CD4-positive, alpha-beta T cell (primary cell): ENCODE data around the gene ONECUT2. TPM values are rescaled to one million over a fixed set of nuclear protein-coding genes. Genes with fewer than 3 reads are reported as not detected.
A peak's percentile ranks its signal among the peaks of the same experiment; 100 is the strongest.

ENCODE experiments used
- ATAC-seq: fragments of 200-7000 bp; cut with Tn5 transposase; one replicate; pipeline ENCODE4 v1.10.0; 2022; ENCODE audit warnings: mild to moderate bottlenecking; ENCODE audit not compliant: poor library complexity
- CTCF ChIA-PET: fragments of 350-600 bp; sonication (Branson Sonifier 250); formaldehyde crosslinking; loops from one replicate; lab custom pipeline; 2021; ENCODE audit warnings: antibody characterized with exemption, inconsistent platforms; lab: Charles Lee
- POLR2A ChIA-PET: fragments of 350-600 bp; sonication (Branson Sonifier 250); formaldehyde crosslinking; loops from one replicate; lab custom pipeline; 2021; ENCODE audit warnings: antibody characterized with exemption, inconsistent platforms; lab: Charles Lee
- DNase-seq, 14 experiments: peaks; one replicate each; pipeline ENCODE4 v3.0.0-alpha.2; 2013 to 2020; ENCODE audit warnings: mixed read lengths in 2 of 14
- H3K27ac ChIP-seq, 2 donors: one replicate each; pipeline versions ENCODE4 v1.5.1 to v1.7.0; 2013; ENCODE audit warnings: low read length in 2 of 2, low read depth in 1 of 2, mild to moderate bottlenecking in 1 of 2
- H3K27me3 ChIP-seq, 2 experiments: 1 replicate in 1 of 2; 2 replicates in 1 of 2; pipeline versions ENCODE4 v1.6.1 to v1.7.0; 2013; ENCODE audit warnings: low read length in 2 of 2, control low read depth in 1 of 2, mild to moderate bottlenecking in 1 of 2, moderate library complexity in 1 of 2; ENCODE audit not compliant: insufficient read depth in 2 of 2, control insufficient read depth in 1 of 2
- H3K36me3 ChIP-seq: one replicate; pipeline ENCODE4 v1.6.1; 2013; ENCODE audit warnings: low read length, control low read depth; ENCODE audit not compliant: insufficient read depth
- H3K4me1 ChIP-seq: one replicate; pipeline ENCODE4 v1.6.1; 2013; ENCODE audit warnings: low read length, control low read depth; ENCODE audit not compliant: insufficient read depth
- H3K4me3 ChIP-seq: one replicate; pipeline ENCODE4 v1.5.1; 2013; ENCODE audit warnings: mild to moderate bottlenecking, low read length, moderate library complexity
- H3K9me3 ChIP-seq, 2 experiments: 1 replicate in 1 of 2; 2 replicates in 1 of 2; pipeline versions ENCODE4 v1.6.1 to v1.7.0; 2013; ENCODE audit warnings: low read length in 2 of 2, mild to moderate bottlenecking in 2 of 2, control low read depth in 1 of 2, moderate library complexity in 1 of 2; ENCODE audit not compliant: control insufficient read depth in 1 of 2, insufficient read depth in 1 of 2
- H3K27ac Mint-ChIP-seq: one replicate; pipeline ENCODE4 v1.8.0; 2020; ENCODE audit warnings: mixed read lengths
- H3K27me3 Mint-ChIP-seq: one replicate; pipeline ENCODE4 v1.8.0; 2021; ENCODE audit warnings: mixed read lengths
- H3K36me3 Mint-ChIP-seq: one replicate; pipeline ENCODE4 v1.8.0; 2021; ENCODE audit warnings: low read depth, mixed read lengths
- H3K4me1 Mint-ChIP-seq: one replicate; pipeline ENCODE4 v1.8.0; 2021; ENCODE audit warnings: low read depth, mixed read lengths
- H3K4me3 Mint-ChIP-seq: one replicate; pipeline ENCODE4 v1.8.0; 2020; ENCODE audit warnings: mild to moderate bottlenecking, mixed read lengths
- H3K9me3 Mint-ChIP-seq: one replicate; pipeline ENCODE4 v1.8.0; 2020; ENCODE audit warnings: mixed read lengths
- intact Hi-C, 2 experiments: fragments of 100-400 bp; cut with DNase I in 1 of 2; cut with micrococcal nuclease in 1 of 2; formaldehyde crosslinking; loops; one replicate each; pipeline versions ENCODE4 v1.15.1 to v1.9.0; 2023 to 2025; cut with DNase I, micrococcal nuclease
- total RNA-seq, 174 experiments: library from RNA in 2 of 174; stranded (reverse) in 2 of 174; gene quantifications; one replicate each; pipeline ENCODE4 v1.2.3 and lab custom pipeline; 2021 to 2026
- TF ChIP-seq, protein P1 (sequence below): fragments of 200-600 bp; IDR thresholded peaks from one replicate; pipeline ENCODE4 v1.8.0; 2022; ENCODE audit warnings: antibody characterized with exemption, mild to moderate bottlenecking

ONECUT2 gene
- total RNA-seq, 2 experiments from 2014 or later: not detected

DNA sequence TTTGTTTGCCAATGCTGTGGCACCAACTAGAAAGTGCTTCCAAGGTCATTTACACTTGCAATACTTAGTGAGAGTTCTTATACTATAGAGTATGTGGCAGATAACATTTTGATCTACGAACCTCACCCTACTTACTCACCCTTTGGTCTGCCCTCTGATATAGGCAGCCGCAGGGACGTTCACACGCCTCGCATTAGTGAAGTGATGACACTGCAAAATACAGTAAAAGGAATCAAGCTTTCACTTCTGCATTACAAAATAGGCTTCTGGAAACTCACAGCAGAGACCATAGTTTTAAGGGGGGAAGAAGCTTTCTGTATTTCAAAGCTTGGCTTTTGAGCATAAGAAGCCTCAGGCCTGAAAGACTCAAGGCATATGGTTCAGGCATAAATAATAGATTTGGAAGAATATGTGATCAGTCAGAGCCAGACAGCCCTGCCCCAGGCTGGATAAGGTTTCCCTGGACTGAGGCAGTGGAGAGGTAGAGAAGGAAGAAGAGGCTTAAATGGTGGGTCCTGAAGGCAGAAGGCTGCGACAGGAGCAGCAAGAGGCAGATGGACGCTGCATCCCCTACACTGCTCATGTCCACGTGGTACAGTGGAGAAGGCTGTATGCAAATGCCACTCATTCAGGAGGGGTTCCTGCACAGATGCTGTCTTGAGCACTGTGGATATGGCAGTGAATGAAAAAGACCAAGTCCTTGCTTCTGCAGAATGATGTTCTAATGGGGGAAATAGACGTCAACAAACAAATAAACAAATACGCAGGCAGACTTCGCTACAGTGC, 88.2 kb downstream of the ONECUT2 start:
- Mint-ChIP-seq H3K36me3 (no peaks in the 10 kb centered on the region), H3K4me3 (no peak overlapping the region), H3K27ac (no peak overlapping the region), H3K9me3 (no peaks in the 10 kb centered on the region), H3K4me1 (no peaks in the 10 kb centered on the region), H3K27me3 (peaks cover 20% of the 10 kb centered on the region)
- CTCF ChIA-PET: no interaction called here
- no peak overlapping the region for H3K27ac ChIP-seq
- no peaks in the 10 kb centered on the region for H3K27me3 ChIP-seq
- no peaks in the 10 kb centered on the region for H3K36me3 ChIP-seq
- no peaks in the 10 kb centered on the region for H3K4me1 ChIP-seq
- no peaks in the 10 kb centered on the region for H3K9me3 ChIP-seq
- H3K4me3 ChIP-seq: no peak overlapping the region
- intact Hi-C loops: no loop called here
- POLR2A ChIA-PET: no interaction called here
- TF ChIP-seq, protein P1, sequence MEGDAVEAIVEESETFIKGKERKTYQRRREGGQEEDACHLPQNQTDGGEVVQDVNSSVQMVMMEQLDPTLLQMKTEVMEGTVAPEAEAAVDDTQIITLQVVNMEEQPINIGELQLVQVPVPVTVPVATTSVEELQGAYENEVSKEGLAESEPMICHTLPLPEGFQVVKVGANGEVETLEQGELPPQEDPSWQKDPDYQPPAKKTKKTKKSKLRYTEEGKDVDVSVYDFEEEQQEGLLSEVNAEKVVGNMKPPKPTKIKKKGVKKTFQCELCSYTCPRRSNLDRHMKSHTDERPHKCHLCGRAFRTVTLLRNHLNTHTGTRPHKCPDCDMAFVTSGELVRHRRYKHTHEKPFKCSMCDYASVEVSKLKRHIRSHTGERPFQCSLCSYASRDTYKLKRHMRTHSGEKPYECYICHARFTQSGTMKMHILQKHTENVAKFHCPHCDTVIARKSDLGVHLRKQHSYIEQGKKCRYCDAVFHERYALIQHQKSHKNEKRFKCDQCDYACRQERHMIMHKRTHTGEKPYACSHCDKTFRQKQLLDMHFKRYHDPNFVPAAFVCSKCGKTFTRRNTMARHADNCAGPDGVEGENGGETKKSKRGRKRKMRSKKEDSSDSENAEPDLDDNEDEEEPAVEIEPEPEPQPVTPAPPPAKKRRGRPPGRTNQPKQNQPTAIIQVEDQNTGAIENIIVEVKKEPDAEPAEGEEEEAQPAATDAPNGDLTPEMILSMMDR: no peak
- DNase-seq (peak in 3 of 14 experiments; percentile 7 to 33 (median 25)), ATAC-seq (no peak)

DNA sequence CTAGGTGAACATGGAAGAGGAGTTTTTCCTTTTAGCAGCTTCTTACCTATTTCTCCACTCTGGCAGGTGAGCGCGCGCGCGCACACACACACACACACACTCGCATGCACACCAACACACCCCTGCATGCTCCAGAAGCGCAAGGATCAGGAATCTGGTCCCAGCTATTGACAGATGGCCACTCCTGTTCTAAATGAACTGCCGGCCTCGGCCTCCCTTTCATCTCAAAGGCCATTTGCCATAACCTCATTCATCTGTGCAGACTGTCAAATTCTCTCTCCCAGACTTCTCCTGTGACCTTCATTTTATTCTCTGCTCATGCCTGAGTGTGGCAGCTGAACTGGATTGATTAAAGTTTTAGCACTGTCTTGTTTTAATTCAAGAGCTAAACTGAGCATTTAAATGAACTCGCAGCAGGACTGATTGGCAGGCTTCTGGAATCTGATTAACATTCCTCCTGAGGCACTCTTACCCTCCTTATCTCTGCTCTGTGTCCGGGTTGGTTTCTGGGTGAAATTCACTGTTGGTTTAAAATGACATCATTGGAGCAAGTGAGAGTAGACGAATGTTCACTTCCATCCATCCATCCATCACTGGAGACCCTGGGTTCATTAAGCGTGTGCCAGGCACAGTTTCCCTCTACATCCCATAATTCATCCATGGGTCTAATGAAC, 92.5 kb downstream of the ONECUT2 start:
- Mint-ChIP-seq H3K27ac (no peak overlapping the region), H3K4me3 (no peak overlapping the region), H3K27me3 (peaks cover 4% of the 10 kb centered on the region), H3K4me1 (no peaks in the 10 kb centered on the region), H3K9me3 (no peaks in the 10 kb centered on the region), H3K36me3 (no peaks in the 10 kb centered on the region)
- DNase-seq: no peak
- Histone ChIP-seq H3K27ac (no peak overlapping the region), H3K4me3 (no peak overlapping the region), H3K36me3 (no peaks in the 10 kb centered on the region), H3K4me1 (no peaks in the 10 kb centered on the region), H3K27me3 (no peaks in the 10 kb centered on the region), H3K9me3 (no peaks in the 10 kb centered on the region)
- ChIA-PET POLR2A (no interaction called here), CTCF (no interaction called here)
- ATAC-seq: no peak
- TF ChIP-seq, protein P1: no peak
- intact Hi-C loops: no loop called here

DNA sequence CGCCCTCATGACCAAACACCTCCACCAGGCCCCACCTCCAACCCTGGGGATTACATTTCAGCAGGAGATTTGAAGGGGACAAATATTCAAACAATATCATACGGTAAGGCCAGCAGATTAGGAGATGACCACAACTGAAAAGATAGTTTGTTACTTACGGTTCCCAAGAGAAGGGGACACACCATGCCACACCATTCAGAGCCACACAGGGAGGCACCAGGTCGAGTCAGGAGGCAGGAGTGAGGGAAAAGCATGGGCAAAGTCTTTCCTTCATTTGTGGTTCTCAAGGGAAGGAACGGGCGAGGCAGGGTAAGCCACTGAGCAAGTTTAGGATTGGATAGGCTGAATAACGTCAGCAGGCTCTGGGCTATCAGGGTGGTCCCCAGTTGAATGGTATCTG, 94.0 kb downstream of the ONECUT2 start:
- H3K27me3 Mint-ChIP-seq: peaks cover 4% of the 10 kb centered on the region
- no peaks in the 10 kb centered on the region for H3K9me3 Mint-ChIP-seq
- ATAC-seq: no peak
- POLR2A ChIA-PET: no interaction called here
- H3K27ac ChIP-seq: no peak overlapping the region
- no peak overlapping the region for H3K4me3 ChIP-seq
- H3K36me3 ChIP-seq: no peaks in the 10 kb centered on the region
- H3K4me1 ChIP-seq: no peaks in the 10 kb centered on the region
- H3K4me1 Mint-ChIP-seq: no peaks in the 10 kb centered on the region
- no peaks in the 10 kb centered on the region for H3K27me3 ChIP-seq
- no peak overlapping the region for H3K27ac Mint-ChIP-seq
- intact Hi-C loops: no loop called here
- no peak overlapping the region for H3K4me3 Mint-ChIP-seq
- H3K36me3 Mint-ChIP-seq: no peaks in the 10 kb centered on the region
- CTCF ChIA-PET: no interaction called here
- TF ChIP-seq, protein P1: no peak
- DNase-seq: no peak
- H3K9me3 ChIP-seq: no peaks in the 10 kb centered on the region
